Measurements from ENCODE around the gene TPST2. TPM values are rescaled to one million over a fixed set of nuclear protein-coding genes. Genes with fewer than 3 reads are reported as not detected.

The TPST2 gene
- total RNA-seq, 1 experiment from 2014 or later, result 11.8 TPM

DNA sequence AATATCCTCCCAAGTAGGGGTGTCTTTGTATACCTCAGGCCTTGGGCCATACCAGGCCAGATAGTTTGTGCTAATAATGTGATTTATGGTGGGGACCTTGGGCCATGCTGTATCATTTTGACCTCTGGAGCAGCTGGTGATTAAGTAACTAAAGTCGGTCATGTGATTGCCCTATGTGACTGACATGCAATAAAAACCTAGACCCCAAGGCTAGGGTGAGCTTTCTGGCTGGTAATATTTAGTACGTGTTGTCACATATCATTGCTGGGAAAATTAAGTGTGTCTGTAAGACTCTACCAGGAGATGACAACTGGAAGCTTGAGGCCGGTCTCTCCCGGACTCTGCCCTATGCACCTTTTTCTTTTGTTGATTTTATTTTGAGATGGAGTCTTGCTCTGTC is 65.1 kb downstream of the TPST2 start (continued):
- TF ChIP-seq, protein P1, sequence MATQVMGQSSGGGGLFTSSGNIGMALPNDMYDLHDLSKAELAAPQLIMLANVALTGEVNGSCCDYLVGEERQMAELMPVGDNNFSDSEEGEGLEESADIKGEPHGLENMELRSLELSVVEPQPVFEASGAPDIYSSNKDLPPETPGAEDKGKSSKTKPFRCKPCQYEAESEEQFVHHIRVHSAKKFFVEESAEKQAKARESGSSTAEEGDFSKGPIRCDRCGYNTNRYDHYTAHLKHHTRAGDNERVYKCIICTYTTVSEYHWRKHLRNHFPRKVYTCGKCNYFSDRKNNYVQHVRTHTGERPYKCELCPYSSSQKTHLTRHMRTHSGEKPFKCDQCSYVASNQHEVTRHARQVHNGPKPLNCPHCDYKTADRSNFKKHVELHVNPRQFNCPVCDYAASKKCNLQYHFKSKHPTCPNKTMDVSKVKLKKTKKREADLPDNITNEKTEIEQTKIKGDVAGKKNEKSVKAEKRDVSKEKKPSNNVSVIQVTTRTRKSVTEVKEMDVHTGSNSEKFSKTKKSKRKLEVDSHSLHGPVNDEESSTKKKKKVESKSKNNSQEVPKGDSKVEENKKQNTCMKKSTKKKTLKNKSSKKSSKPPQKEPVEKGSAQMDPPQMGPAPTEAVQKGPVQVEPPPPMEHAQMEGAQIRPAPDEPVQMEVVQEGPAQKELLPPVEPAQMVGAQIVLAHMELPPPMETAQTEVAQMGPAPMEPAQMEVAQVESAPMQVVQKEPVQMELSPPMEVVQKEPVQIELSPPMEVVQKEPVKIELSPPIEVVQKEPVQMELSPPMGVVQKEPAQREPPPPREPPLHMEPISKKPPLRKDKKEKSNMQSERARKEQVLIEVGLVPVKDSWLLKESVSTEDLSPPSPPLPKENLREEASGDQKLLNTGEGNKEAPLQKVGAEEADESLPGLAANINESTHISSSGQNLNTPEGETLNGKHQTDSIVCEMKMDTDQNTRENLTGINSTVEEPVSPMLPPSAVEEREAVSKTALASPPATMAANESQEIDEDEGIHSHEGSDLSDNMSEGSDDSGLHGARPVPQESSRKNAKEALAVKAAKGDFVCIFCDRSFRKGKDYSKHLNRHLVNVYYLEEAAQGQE (IDR thresholded peaks at IDR 0.05; ENCODE audit: low read depth), result no peak
- no peak for TF ChIP-seq ELF1 (IDR thresholded peaks at IDR 0.05; ENCODE audit: borderline replicate concordance, low read depth)

DNA sequence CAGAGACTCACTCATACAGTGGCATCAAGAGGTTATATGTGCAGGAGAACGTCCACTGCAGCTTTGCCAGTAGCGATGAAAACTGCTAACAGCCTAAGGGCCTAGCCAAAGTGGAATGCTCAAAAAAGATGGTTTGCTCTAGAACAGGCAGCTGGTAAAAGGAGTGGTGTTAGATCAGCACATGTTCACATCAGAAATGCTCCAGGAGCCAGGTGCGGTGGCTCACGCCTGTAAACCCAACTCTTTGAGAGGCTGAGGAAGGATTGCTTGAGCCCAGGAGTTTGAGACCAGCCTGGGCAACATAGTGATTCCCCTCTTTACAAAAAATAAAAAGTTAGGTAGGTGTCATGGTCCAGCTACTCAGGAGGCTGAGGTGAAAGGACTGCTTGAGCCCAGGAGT is 67.3 kb downstream of the TPST2 start:
- BruUV-seq (replicated peaks), result no TSS peak

More for the DNA sequence above, 67.3 kb downstream of the TPST2 start:
- H4K20me1 ChIP-seq (ENCODE audit: insufficient read depth), result no peaks in the 10 kb centered on the region
- no peak overlapping the region for H3K9ac ChIP-seq (ENCODE audit: low read length)
- H3K27me3 ChIP-seq (ENCODE audit: insufficient read depth, low read length), result no peaks in the 10 kb centered on the region
- no peaks in the 10 kb centered on the region for H3K79me2 ChIP-seq (ENCODE audit: insufficient read depth, low read length)
- TF ChIP-seq CEBPB (IDR thresholded peaks at IDR 0.05; ENCODE audit: low read depth) (no peak), YY1 (IDR thresholded peaks at IDR 0.05; ENCODE audit: extremely low read depth, insufficient replicate concordance, low read depth, low read length) (no peak), FOSL1 (IDR thresholded peaks at IDR 0.05; ENCODE audit: low read depth) (no peak), ATF3 (IDR thresholded peaks at IDR 0.05) (no peak), SIN3A (IDR thresholded peaks at IDR 0.05; ENCODE audit: low read depth) (no peak), TCF7L2 (IDR thresholded peaks at IDR 0.05; ENCODE audit: borderline replicate concordance, extremely low read depth, insufficient read depth, insufficient read length) (no peak), EZH2 (IDR thresholded peaks at IDR 0.05) (no peak), SRF (IDR thresholded peaks at IDR 0.05; ENCODE audit: low read depth) (no peak), EZH2phosphoT487 (IDR thresholded peaks at IDR 0.05; ENCODE audit: borderline replicate concordance) (no peak), ZBTB33 (IDR thresholded peaks at IDR 0.05; ENCODE audit: extremely low read depth, insufficient replicate concordance, low read length) (no peak), ZNF274 (IDR thresholded peaks at IDR 0.05; ENCODE audit: low read depth, low read length) (no peak), SP1 (IDR thresholded peaks at IDR 0.05; ENCODE audit: low read depth) (no peak)
- TF ChIP-seq, protein P2, sequence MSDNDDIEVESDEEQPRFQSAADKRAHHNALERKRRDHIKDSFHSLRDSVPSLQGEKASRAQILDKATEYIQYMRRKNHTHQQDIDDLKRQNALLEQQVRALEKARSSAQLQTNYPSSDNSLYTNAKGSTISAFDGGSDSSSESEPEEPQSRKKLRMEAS (IDR thresholded peaks at IDR 0.05), result no peak
- TF ChIP-seq, protein P1 (IDR thresholded peaks at IDR 0.05; ENCODE audit: low read depth), result no peak
- H3K9me2 ChIP-seq (ENCODE audit: insufficient read depth), result no peaks in the 10 kb centered on the region
- H3K4me2 ChIP-seq (ENCODE audit: low read length), result no peak overlapping the region
- intact Hi-C loops (cut with micrococcal nuclease), result no loop called here
- DNase-seq (ENCODE audit: low read depth, low spot score) (no peak), ATAC-seq (no peak)
- no peak overlapping the region for H2AFZ ChIP-seq (ENCODE audit: low read depth, low read length, poor library complexity, severe bottlenecking)
- no peaks in the 10 kb centered on the region for H3K4me1 ChIP-seq (ENCODE audit: control insufficient read depth in 1 of 2, insufficient read depth in 2 of 2, low read length in 2 of 2)
- H3K9me3 ChIP-seq (ENCODE audit: control insufficient read depth in 1 of 2, insufficient read depth in 1 of 2, low read depth in 1 of 2, low read length in 2 of 2), result no peaks in the 10 kb centered on the region
- ChIA-PET RAD21 (ENCODE audit: low non-redundant PET in 1 of 2, low total read pairs in 2 of 2, uncharacterized antibody in 2 of 2, unreplicated experiment in 2 of 2) (no interaction called here), POLR2A (no interaction called here), CTCF (no interaction called here)
- no peak overlapping the region for H3K27ac ChIP-seq (ENCODE audit: low read depth, low read length)
- H3K4me3 ChIP-seq (replicated peaks in 1 of 2; ENCODE audit: low read depth in 1 of 2, low read length in 2 of 2), result no peak overlapping the region
- H3K36me3 ChIP-seq (ENCODE audit: control insufficient read depth in 1 of 2, insufficient read depth in 2 of 2, low read length in 2 of 2), result no peaks in the 10 kb centered on the region

All from HCT116 (cell line).